Fibroblast of lung (primary cell): ENCODE data around the gene TUBGCP3. TPM values are rescaled to one million over a fixed set of nuclear protein-coding genes. Genes with fewer than 3 reads are reported as not detected.
"Not testable (repeated sequence)": the region's sequence is repeated elsewhere in the genome, so short reads cannot be mapped to it uniquely, and the experiment has no call there.

Experiments
- DNase-seq, 2 donors: peaks; one replicate each; pipeline versions ENCODE4 v3.0.0 to v3.0.0-alpha.2; 2010; ENCODE audit warnings: low read depth in 2 of 2
- H2AFZ ChIP-seq: 2 replicates; pipeline ENCODE4 v1.5.1; 2012; ENCODE audit warnings: low read length, control low read depth, inconsistent platforms
- H3K27ac ChIP-seq: 2 replicates; pipeline ENCODE4 v1.5.1; 2011; ENCODE audit warnings: low read length, control low read depth; ENCODE audit not compliant: insufficient read depth
- H3K27me3 ChIP-seq: 2 replicates; pipeline ENCODE4 v1.5.1; 2011; ENCODE audit warnings: mild to moderate bottlenecking, low read length; ENCODE audit not compliant: control insufficient read depth, insufficient read depth
- H3K36me3 ChIP-seq: 2 replicates; pipeline ENCODE4 v1.5.1; 2011; ENCODE audit warnings: low read length; ENCODE audit not compliant: control insufficient read depth, insufficient read depth
- H3K4me1 ChIP-seq: 2 replicates; pipeline ENCODE4 v1.5.1; 2011; ENCODE audit warnings: low read length; ENCODE audit not compliant: control insufficient read depth, insufficient read depth; ENCODE audit errors: extremely low read depth
- H3K4me2 ChIP-seq: 2 replicates; pipeline ENCODE4 v1.5.1; 2011; ENCODE audit warnings: low read length, control low read depth; ENCODE audit not compliant: insufficient read depth; ENCODE audit errors: extremely low read depth
- H3K4me3 ChIP-seq, 4 experiments: fragments of 200-600 bp in 1 of 4; sonication (generic) in 1 of 4; replicated peaks in 1 of 4; 2 replicates each; pipeline ENCODE4 v1.5.1; 2011 to 2016; ENCODE audit warnings: low read length in 4 of 4, low read depth in 3 of 4, mild to moderate bottlenecking in 3 of 4, control low read depth in 2 of 4, inconsistent platforms in 1 of 4, mixed read lengths in 1 of 4; ENCODE audit not compliant: insufficient read depth in 1 of 4; ENCODE audit errors: control extremely low read depth in 1 of 4
- H3K79me2 ChIP-seq: 2 replicates; pipeline ENCODE4 v1.5.1; 2012; ENCODE audit warnings: mild to moderate bottlenecking, low read length, inconsistent platforms; ENCODE audit not compliant: control insufficient read depth, insufficient read depth
- H3K9ac ChIP-seq: 2 replicates; pipeline ENCODE4 v1.5.1; 2011; ENCODE audit warnings: mild to moderate bottlenecking, low read length, control low read depth; ENCODE audit not compliant: insufficient read depth
- H3K9me3 ChIP-seq: 2 replicates; pipeline ENCODE4 v1.5.1; 2012; ENCODE audit warnings: low read depth, low read length; ENCODE audit not compliant: control insufficient read depth, insufficient read depth
- H4K20me1 ChIP-seq: 2 replicates; pipeline ENCODE4 v1.5.1; 2011; ENCODE audit warnings: low read length; ENCODE audit not compliant: control insufficient read depth, insufficient read depth; ENCODE audit errors: extremely low read depth
- CTCF ChIP-seq, 2 donors: IDR thresholded peaks in 1 of 2; conservative IDR thresholded peaks in 1 of 2; 1 replicate in 1 of 2; 2 replicates in 1 of 2; pipeline ENCODE4 v1.5.1; 2011 to 2012; ENCODE audit warnings: low read length in 2 of 2, control low read depth in 1 of 2, inconsistent platforms in 1 of 2, low read depth in 1 of 2, mild to moderate bottlenecking in 1 of 2
- EZH2 ChIP-seq: IDR thresholded peaks from 2 replicates; pipeline ENCODE4 v1.5.1; 2012; ENCODE audit warnings: low read length, control low read depth, mild to moderate bottlenecking; ENCODE audit errors: missing control alignments
- polyA plus RNA-seq, 2 donors: library from polyadenylated mRNA; depleted of rRNA in 1 of 2; stranded (reverse) in 1 of 2; unstranded in 1 of 2; fragments of >200 nt; gene quantifications; 2 replicates each; pipeline ENCODE4 v1.2.1, GENCODE V29; 2011 to 2012; ENCODE audit warnings: missing spikeins in 1 of 2
- total RNA-seq: library from RNA; depleted of rRNA; stranded (reverse); fragments of >200 nt; gene quantifications from 2 replicates; pipeline ENCODE4 v1.2.1, GENCODE V29; 2014

The TUBGCP3 gene
- total and polyA plus RNA-seq, 2 donors (not counting 1 experiment from before 2014, with no cell fraction given): 14.5 to 17.2 TPM

- peaks cover 2% of the 10 kb centered on the region for H3K36me3 ChIP-seq
- H3K27ac ChIP-seq: no peak overlapping the region
- H3K27me3 ChIP-seq: no peaks in the 10 kb centered on the region
- H3K79me2 ChIP-seq: no peaks in the 10 kb centered on the region
- H2AFZ ChIP-seq: no peak overlapping the region
- no peak overlapping the region for H3K4me3 ChIP-seq
- H3K4me2 ChIP-seq: no peak overlapping the region
- TF ChIP-seq CTCF (conservative IDR thresholded peaks at IDR 0.05 in 1 of 2, IDR thresholded peaks at IDR 0.05 in 1 of 2; ENCODE audit: low read depth in 1 of 2, low read length in 2 of 2): no peak
- TF ChIP-seq EZH2: no peak
- H3K4me1 ChIP-seq: no peaks in the 10 kb centered on the region
- no peaks in the 10 kb centered on the region for H4K20me1 ChIP-seq
- no peaks in the 10 kb centered on the region for H3K9me3 ChIP-seq
- H3K9ac ChIP-seq: no peak overlapping the region
- DNase-seq: peak; percentile 5 to 39
Observed at GRCh38 chr13:112486386-112487126, 101.4 kb downstream of the TUBGCP3 start.

- H3K9ac ChIP-seq, H2AFZ ChIP-seq, H3K4me1 ChIP-seq, H4K20me1 ChIP-seq, H3K4me2 ChIP-seq, H3K9me3 ChIP-seq, H3K79me2 ChIP-seq, H3K27me3 ChIP-seq, H3K27ac ChIP-seq, H3K36me3 ChIP-seq, DNase-seq, H3K4me3 ChIP-seq: not testable (repeated sequence)
Observed at GRCh38 chr13:112485814-112486213, 102.1 kb downstream of the TUBGCP3 start.

GRCh38 chr13:112483299-112483698 is 104.7 kb downstream of the TUBGCP3 start:
- TF ChIP-seq EZH2 (no peak), CTCF (conservative IDR thresholded peaks at IDR 0.05 in 1 of 2, IDR thresholded peaks at IDR 0.05 in 1 of 2; ENCODE audit: low read depth in 1 of 2, low read length in 2 of 2) (no peak)

More at GRCh38 chr13:112483299-112483698, 104.7 kb downstream of the TUBGCP3 start:
- no peaks in the 10 kb centered on the region for H3K36me3 ChIP-seq
- H3K9ac ChIP-seq: no peak overlapping the region
- no peaks in the 10 kb centered on the region for H3K79me2 ChIP-seq
- no peak for DNase-seq
- H3K9me3 ChIP-seq: no peaks in the 10 kb centered on the region
- H3K4me3 ChIP-seq: no peak overlapping the region
- H4K20me1 ChIP-seq: no peaks in the 10 kb centered on the region
- H3K4me2 ChIP-seq: no peak overlapping the region
- H3K4me1 ChIP-seq: no peaks in the 10 kb centered on the region
- no peak overlapping the region for H2AFZ ChIP-seq
- no peak overlapping the region for H3K27ac ChIP-seq
- H3K27me3 ChIP-seq: no peaks in the 10 kb centered on the region
